GM10266 (cell line): ENCODE measurements around the gene PLAC1.

Experiments used
- DNase-seq: peaks from one replicate; pipeline ENCODE4 v3.0.0; 2012; ENCODE audit errors: extremely low spot score
- CTCF ChIP-seq: IDR thresholded peaks from 2 replicates; pipeline ENCODE4 v1.5.1; 2012; ENCODE audit warnings: mild to moderate bottlenecking, low read depth; ENCODE audit not compliant: control insufficient read depth, insufficient read depth; ENCODE audit errors: missing control alignments

The PLAC1 gene

GRCh38 chrX:134622056-134622812 lies 36.0 kb downstream of the PLAC1 start:
- DNase-seq = peak; percentile 8

GRCh38 chrX:134619838-134620237 lies 38.4 kb downstream of the PLAC1 start:
- DNase-seq = no peak
- no peak for TF ChIP-seq CTCF

More at GRCh38 chrX:134622056-134622812, 36.0 kb downstream of the PLAC1 start:
- no peak for TF ChIP-seq CTCF

- TF ChIP-seq CTCF = no peak
- no peak for DNase-seq
Observed at GRCh38 chrX:134613396-134613795, 44.9 kb downstream of the PLAC1 start.

GRCh38 chrX:134608153-134608552 lies 50.1 kb downstream of the PLAC1 start:
- no peak for DNase-seq
- TF ChIP-seq CTCF = no peak

GRCh38 chrX:134607523-134607922 lies 50.7 kb downstream of the PLAC1 start:
- no peak for TF ChIP-seq CTCF
- no peak for DNase-seq

- no peak for TF ChIP-seq CTCF
- DNase-seq = no peak
Observed at GRCh38 chrX:134604701-134605311, 53.5 kb downstream of the PLAC1 start.
